ENCODE measurements around the gene IL4R.
"Not testable (repeated sequence)": the region's sequence is repeated elsewhere in the genome, so short reads cannot be mapped to it uniquely, and the experiment has no call there.

The IL4R gene

DNA sequence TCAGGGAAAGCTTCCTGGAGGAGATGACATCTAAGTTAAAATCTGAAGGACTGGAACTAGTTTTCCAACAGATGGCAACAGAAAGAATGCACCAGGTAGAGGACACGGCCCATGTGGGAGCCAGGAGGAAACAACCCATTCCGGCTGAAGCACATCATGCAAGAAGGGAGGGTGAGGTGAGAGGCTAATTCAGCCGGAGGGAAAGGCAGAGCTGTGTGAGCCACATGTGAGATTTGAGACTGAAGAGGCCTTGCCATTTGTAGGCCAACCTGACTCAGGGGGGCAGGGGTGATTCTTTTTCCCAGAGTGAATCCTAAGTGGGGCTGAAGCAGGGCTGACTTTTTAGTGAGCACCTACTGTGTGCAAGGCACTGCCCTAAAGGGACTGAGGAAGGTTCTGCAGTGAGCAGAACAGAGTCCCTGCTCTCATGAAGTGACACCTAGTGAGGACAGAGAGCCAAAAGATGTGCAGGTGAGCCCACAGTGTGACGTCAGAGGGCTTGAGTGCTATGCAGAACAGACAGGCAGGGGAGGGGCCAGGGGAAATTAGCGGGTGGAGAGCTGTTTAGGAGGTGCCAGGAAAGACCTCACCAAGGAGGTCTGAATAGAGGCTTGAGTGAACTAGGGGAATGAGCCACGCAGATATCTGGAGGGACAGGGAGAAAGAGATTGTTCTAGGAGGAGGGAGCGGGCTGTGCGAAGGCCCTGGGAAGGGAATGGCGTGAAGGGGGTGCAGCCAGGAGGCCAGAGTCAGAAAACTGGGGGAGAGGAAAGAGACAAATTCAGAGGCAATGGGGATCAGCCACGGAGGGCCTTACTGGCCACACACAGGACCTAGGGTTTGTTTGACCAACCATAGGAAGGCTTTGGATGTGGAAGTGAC lies 68.4 kb downstream of the IL4R start:
- DNase-seq (ENCODE audit: low spot score) = no peak

DNA sequence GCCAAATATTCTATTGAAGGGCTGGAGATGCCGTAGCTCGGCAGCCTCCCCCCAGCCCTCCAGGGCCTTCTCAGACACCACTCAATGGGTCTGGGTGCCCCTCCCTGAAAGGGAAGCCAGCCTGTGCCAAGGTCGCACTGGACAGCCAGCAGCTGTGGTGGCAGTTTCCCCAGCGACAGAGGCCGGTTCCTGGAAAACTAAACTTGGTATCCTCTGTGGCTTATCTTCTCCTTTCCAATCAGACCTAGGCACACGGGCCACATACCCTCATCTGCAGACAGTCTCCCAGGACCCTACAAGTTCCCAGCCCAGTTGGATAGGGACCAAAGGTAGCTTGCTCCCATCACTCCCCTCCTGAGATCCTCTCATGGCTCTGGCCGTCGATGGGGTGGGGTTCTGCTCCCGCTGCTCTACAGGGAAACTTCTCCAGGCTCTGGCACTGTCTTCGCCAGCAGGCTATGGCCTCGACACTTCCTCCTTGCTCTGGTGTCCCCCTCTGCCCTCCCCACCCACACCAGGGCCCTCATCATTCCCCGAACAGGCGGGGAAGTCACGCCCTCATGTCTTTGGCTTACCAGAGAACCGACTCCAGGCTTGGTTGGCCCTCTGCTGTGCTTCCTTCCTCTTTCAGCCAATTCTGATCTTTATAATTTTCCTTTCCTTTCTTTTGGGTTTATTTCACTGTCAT lies 69.9 kb downstream of the IL4R start:
- no peak for DNase-seq (ENCODE audit: low spot score)

DNA sequence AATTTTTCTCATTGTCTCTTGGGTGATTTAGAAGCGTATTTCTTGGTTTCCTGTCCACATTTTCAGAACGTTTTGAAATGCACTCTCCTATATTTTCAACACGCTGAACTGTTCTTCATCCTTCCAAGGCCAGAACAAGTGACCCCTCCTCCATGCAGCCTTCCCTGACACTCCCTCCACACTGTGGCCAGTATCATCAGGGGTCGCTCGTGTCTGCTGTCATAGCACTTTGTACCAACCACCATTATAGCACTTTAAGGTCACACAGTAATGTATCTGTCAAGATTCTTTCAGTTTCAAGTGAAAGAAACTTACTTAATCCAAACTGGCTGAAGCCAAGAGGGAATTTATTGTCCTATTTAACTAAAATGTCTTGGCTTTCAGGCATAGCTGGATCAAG lies 70.7 kb downstream of the IL4R start:
- DNase-seq (ENCODE audit: low spot score) = no peak

DNA sequence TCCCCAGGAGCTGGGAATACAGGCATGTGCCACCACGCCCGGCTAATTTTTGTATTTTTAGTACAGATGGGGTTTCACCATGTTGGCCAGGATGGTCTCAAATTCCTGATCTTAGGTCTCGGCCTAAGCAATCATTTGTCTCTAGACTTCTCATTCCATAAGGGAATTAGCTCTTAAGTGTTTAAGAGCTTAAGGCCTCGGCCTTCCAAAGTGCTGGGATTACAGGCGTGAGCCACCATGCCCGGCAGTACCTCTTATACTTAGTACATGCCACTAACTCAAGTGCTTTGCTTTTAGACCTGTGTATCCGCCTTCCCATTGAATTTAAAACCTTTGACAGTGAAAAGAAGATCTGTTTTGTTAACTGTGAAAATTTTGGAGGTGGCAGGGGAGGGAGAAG lies 71.6 kb downstream of the IL4R start:
- no peak for DNase-seq (ENCODE audit: low spot score)

DNA sequence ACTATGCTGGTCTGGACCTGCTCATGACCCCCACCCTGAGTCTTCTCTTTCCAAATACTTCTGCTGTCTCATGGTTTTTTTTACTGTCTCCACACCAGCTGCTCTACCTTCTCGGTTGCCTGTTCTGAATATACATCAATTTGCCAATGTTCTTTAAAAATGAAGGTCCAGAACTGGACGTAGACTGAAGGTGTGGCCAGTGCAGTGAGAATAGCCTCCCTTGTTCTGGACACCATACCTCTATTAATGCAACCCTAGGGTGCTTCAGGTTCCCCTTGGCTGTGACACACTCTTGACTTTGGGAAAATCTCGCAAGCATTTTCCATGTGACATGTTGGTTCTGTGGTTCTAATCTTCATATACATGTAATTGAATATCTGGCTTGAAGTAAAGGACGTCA lies 72.9 kb downstream of the IL4R start:
- DNase-seq (ENCODE audit: low spot score) = no peak

DNA sequence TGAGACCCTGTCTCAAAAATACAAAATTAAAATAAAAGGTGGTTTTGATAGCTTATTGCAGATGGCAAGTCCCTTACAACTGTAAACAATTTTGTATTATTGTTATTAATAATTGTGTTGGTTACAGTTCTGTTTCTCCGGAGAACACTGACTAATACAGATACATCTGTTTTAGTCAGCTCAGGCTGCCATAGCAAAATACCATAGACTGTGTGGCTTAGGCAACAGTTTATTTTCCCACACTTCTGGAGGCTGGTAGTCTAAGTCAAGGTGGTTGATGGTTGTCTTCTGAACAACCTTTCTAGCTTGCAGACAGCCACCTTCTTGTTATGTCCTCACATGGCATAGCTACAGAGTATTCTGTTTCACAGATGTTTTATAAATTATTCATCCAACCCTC lies 74.0 kb downstream of the IL4R start:
- DNase-seq (ENCODE audit: low spot score) = no peak

DNA sequence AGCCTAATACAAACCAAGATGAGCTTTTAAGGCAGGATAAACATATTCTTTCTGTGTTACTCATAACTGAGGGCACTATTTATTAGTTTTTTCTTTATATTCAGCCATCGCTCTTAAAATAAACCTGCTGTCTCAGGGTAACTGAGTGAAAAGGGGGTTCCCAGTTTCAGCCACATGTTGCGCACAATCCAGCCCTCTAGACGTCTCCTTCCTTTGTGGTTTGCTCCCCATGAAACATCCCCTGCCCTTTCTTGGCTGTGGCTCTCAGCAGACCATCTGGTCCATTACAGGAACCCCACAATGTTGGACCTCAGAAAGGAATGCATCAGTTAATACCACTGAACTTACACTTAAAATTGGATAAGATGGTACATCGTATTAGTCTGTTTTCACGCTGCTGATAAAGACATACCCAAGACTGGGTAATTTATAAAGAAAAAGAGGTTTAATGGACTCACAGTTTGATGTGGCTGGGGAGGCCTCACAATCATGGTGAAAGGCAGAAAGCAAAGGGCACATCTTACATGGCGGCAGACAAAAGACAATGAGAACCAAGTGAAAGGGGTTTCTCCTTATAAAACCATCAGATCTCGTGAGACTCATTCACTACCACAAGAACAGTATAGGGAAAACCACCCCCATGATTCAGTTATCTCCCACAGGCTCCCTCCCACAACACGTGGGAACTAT lies 75.6 kb downstream of the IL4R start:
- no peak for DNase-seq (ENCODE audit: low spot score)

DNA sequence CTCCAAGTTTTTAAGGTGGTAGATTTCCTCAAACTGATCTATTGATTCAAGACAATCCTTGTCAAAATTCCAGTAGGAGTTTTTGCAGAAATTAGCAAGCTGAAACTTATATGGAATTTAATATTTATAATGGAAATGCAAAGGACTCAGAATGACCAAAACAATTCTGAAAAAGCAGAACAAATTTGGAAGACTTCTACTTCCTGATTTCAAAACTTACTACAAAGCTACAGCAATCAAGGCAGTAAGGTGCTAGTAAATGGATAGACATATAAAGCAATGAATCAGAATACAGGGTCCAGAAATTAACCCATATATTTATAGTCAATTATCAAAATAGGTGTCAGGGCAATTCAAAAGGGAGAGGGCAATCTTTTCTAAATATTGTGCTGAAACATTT lies 76.4 kb downstream of the IL4R start:
- DNase-seq (ENCODE audit: low spot score) = no peak

DNA sequence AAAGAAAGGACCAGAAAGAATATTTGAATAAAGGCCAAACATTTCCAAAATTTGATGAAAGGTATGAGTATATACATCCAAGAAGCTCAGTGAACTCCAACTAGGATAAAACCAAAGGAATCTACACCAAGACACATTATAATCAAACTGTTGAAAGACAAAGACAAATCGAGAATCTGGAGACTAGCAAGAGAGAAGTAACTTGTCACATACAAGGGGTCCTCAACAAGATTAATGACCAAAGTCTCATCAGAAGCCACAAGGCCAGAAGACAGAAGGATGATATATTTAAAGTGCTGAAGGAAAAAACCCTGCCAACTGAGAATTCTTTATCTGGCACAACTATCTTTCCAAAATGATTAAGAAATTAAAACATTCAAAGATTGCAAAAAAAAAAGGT lies 78.9 kb downstream of the IL4R start:
- DNase-seq (ENCODE audit: low spot score) = no peak

DNA sequence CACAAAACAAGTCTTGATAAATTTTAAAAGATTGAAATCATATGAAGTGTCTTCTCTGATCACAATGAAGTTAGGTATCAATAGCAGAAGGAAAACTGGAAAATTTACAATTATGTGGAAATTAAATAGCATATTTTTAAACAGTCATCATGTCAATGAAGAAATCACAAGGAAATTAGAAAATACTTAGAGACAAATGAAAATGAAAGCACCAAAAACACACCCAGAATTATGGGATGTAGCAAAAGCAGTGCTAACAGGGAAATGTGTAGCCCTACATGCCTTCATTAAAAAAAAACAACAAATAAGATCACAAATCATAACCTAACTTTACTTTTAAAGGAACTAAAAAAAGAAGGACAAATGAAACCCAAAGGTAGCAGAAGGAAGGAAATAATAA lies 80.7 kb downstream of the IL4R start:
- DNase-seq (ENCODE audit: low spot score) = no peak

DNA sequence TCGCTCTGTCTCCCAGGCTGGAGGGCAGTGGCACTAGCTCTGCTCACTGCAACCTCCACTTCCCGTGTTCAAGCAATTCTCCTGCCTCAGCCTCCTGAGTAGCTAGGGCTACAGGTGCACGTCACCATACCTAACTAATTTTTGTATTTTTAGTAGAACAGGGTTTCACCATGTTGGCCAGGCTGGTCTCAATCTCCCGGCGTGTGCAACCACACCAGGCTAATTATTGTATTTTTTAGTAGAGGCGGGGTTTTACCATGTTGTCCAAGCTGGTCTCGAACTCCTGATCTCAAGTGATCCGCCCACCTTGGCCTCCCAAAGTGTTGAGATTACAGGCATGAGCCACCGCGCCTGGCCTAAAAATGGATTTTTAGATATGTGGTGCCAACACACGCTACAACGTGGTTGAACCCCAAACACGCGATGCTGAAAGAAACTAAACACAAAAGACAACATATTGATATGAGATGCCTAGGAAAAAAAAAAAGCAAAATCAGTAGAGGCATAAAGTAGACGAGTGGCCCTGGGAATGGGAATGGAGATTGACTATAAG lies 84.6 kb downstream of the IL4R start:
- DNase-seq (ENCODE audit: low spot score) = not testable (repeated sequence)

DNA sequence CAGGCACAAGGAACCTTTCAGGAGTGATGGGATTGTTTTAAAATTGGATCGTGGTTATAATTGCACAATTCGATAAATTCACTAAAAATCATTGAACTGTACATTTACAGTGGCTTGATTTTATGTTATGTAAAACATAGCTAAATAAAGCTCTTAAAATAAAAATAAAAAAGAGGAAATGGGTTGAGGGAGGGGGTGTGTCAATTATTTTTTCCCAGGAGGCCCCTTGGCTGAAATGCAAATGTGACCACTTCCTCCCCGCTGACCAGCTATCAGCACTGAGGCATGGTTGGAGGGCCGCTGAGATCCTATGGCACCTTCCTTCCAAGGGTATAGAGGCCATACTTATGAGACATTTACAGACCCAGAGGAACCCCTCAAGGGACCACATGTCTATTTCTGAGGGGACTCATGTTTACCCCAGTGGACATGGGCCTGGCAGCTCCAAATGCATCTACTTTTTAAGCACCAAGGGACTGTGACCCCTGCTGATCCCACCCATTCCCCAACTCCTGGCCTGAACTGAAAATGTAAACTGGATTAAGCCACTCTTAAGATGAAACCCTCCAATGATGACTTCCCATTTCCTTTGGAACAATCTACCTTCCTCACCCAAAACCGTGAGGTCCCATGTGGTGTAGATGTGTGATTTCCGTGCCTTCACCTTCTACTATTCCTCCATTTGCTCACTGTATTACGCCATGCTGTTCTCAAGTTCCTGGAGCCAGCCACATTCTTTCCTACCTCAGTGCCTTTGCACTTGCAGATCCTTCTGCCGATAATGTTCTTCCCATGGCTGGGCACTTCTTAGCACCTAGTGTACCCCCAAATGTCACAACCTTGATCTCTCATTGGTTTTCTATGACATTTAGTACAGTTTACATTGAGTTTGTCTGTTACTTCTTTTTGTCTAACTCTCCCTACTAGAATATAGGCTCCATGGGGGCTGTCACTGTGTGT lies 85.4 kb downstream of the IL4R start:
- DNase-seq (ENCODE audit: low spot score) = no peak

DNA sequence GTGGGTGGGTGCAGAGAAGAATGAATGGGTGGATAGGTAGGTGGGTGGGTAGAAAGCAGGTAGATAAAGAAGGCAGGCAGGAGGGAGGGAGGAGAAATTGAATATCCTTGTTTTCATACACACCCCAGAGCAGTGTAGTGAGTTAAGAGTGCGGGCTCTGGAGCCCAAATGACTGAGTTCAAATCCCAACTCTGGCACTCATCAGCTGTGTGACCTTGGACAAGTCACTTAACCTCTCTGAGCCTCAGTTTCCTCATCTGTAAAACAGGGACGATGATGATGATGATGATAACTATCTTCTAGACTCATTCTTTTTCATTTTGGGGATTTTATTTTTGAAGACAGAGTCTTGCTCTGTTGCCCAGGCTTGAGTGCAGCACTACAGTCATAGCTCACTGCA lies 86.2 kb downstream of the IL4R start:
- no peak for DNase-seq (ENCODE audit: low spot score)

DNA sequence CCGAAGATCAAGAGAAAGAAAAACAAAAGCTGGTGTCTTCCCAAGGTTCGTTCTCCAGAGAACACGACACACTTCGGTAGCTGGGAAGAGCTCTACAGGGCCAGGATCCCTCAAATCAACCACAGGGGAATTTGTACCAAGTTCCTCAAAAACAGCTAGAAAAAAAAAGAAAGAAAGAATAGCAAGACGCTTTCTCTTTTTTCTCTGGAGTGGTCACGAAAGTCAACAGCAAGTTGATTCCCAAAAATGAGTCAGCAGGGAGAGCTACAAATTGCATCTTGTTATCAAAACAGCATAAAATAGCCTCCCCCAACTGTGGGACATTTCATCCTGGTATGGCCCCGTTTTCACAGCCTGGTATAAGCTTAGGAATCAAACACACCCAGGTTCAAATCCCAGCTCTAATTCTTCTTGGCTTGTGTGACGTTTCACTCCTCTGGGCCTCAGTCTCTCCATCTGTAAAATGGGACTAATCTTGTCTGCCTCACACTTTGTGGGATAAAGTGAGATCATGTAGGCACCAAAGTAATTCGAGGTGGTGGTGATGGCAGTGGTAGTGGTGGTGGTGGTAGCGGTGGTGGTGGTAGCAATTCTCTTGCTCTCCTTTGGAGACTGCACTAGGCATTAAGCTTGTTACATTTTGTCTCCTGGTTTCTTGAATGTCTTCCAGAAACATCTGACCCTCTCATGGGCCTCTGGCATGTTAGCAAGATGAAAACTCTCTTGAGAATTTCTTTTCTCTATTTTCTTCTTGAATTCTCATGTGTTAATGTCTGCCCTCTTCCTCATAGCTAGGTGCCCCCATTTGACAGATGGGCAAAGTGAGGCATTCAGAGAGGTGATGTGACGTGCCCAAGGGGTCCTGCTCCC lies 87.2 kb downstream of the IL4R start:
- DNase-seq (ENCODE audit: low spot score) = peak; percentile 62

DNA sequence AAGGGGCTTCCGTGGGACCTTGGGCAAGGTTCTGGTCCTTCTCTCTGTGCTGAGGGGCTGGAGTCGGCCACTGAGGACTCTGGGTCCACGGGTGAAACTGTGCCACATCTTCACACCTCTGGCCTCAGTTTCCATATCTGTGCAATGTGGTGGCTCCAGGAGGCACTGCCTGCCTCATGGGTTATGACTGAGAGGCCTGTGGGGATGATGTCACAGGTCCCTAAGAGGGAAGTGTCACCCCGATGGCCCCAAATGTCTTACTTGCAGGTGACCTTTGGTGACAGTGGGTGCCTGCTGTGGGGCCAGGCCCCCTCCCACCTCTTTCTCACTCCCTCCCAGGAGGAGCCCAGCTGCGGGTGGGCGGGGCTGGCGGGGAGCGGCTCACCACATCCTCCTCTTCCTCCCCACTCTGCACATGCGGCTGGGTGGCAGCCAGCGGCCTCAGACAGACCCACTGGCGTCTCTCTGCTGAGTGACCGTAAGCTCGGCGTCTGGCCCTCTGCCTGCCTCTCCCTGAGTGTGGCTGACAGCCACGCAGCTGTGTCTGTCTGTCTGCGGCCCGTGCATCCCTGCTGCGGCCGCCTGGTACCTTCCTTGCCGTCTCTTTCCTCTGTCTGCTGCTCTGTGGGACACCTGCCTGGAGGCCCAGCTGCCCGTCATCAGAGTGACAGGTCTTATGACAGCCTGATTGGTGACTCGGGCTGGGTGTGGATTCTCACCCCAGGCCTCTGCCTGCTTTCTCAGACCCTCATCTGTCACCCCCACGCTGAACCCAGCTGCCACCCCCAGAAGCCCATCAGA lies 88.2 kb downstream of the IL4R start, which contains the start of gene IL21R:
Gene IL21R (plus strand): TSS at position 407 of the 801 bp plus-strand sequence. CDS start 27,898 bp downstream, outside the sequence.
- peak; percentile 81 for DNase-seq (ENCODE audit: low spot score)

DNA sequence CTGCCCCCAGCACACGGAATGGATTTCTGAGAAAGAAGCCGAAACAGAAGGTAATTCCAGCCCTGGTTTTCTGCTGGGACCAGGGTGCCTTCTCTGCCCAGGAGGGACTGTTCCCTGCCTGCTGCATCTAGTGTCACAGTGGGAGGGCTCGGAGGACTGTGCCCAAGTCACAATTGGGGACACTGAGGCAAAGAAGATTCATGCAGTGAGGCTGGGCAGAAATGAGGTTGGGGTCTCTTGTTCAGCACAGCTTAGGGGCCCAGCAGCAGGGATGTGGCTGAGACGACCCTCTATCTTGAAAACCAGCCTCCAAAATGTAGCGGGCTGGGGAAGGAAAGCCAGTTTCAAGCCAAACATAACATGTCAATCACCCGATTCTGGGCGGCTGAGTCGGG lies 88.8 kb downstream of the IL4R start:
- DNase-seq (ENCODE audit: low spot score) = no peak

DNA sequence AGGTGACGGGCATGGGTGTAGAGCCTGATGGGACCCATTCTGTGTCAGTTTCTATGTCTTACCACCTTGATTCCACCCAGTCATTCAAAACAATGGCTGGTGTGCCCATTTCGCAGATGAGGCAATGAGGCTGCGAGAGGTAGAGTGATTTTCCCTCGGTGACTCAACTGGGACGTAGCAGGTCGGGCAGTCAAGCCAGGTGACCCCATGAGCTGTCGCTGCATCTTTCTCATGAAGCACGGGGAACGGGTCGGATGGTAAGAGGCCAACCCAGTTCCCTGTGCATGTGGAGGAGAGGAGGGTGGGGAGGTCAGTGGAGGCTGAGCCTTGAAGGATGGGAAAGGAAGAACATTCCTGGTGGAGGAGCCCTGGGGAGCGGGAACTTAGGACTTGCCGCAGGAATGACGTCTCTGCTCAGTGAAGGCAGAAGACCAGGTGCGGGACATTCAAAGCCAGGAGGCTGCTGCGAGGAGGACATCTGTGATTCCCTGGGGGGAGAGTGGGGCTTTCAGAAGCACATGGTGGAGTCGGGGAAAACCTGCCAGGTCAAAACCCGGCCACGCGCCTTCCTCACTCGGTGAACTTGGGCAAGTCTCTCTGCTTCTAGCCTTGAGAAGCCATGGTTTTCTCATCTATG lies 89.3 kb downstream of the IL4R start:
- DNase-seq (ENCODE audit: low spot score) = no peak

DNA sequence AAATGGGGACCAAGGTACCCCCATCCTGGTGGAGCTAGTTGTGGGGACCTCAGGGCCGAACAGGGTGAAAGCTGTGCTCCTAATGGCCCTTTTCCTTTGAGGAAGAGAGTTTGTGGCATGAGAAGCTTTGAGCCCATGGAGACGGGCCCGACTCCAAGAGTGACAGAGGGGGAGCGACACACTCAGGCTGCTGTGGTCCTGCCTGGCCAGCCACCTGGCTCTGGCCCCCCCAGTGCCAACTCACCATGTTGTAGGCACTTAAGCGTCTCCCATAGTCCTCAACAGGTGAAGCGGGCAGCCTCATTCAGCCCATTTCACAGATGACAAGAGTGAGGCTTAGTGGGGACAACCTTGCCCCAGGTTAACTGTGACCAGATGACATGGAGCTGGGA lies 89.8 kb downstream of the IL4R start:
- no peak for DNase-seq (ENCODE audit: low spot score)

Data from AG08395 (cell line).